ENCODE measurements around the gene AEBP1.

The AEBP1 gene

GRCh38 chr7:44116087-44116788 is 12.1 kb downstream of the AEBP1 start:
- Histone ChIP-seq H3K36me3 (ENCODE audit: insufficient read depth, low read length) (peaks cover 95% of the 10 kb centered on the region), H3K27me3 (ENCODE audit: insufficient read depth, low read length, poor library complexity) (no peaks in the 10 kb centered on the region), H3K27ac (ENCODE audit: low read length) (no peak overlapping the region), H3K4me1 (ENCODE audit: insufficient read depth, low read length) (peaks cover 24% of the 10 kb centered on the region), H2AFZ (ENCODE audit: low read depth, low read length) (no peak overlapping the region), H3K4me2 (ENCODE audit: insufficient read depth, low read length) (no peak overlapping the region), H3K9me3 (ENCODE audit: insufficient read depth, low read length, severe bottlenecking) (no peaks in the 10 kb centered on the region), H3K4me3 (ENCODE audit: low read depth in 1 of 2, low read length in 2 of 2) (no peak overlapping the region), H3K79me2 (ENCODE audit: insufficient read depth, low read length) (peaks cover 51% of the 10 kb centered on the region), H4K20me1 (ENCODE audit: insufficient read depth, low read length) (peaks cover 76% of the 10 kb centered on the region), H3K9ac (ENCODE audit: low read depth, low read length) (no peak overlapping the region)
- ATAC-seq (ENCODE audit: insufficient read depth, low read depth) (peak; percentile 3; the same call in 2 of the 3 replicates), DNase-seq (peak; percentile 21)
- no peak for TF ChIP-seq CTCF (IDR thresholded peaks at IDR 0.05; ENCODE audit: borderline replicate concordance, extremely low read depth, low read length, poor library complexity, severe bottlenecking)
- no peak for TF ChIP-seq EZH2 (IDR thresholded peaks at IDR 0.05; ENCODE audit: borderline replicate concordance, low read depth, low read length, severe bottlenecking)

GRCh38 chr7:44116789-44117666 is 12.9 kb downstream of the AEBP1 start:
- peaks cover 71% of the 10 kb centered on the region for H4K20me1 ChIP-seq (ENCODE audit: insufficient read depth, low read length)
- peaks cover 54% of the 10 kb centered on the region for H3K79me2 ChIP-seq (ENCODE audit: insufficient read depth, low read length)
- ATAC-seq (ENCODE audit: insufficient read depth, low read depth) (no peak), DNase-seq (peak; percentile 10)
- H3K9me3 ChIP-seq (ENCODE audit: insufficient read depth, low read length, severe bottlenecking) = no peaks in the 10 kb centered on the region
- H3K9ac ChIP-seq (ENCODE audit: low read depth, low read length) = no peak overlapping the region
- H3K27me3 ChIP-seq (ENCODE audit: insufficient read depth, low read length, poor library complexity) = no peaks in the 10 kb centered on the region
- no peak overlapping the region for H3K4me3 ChIP-seq (ENCODE audit: low read depth in 1 of 2, low read length in 2 of 2)
- peaks cover 95% of the 10 kb centered on the region for H3K36me3 ChIP-seq (ENCODE audit: insufficient read depth, low read length)
- TF ChIP-seq EZH2 (IDR thresholded peaks at IDR 0.05; ENCODE audit: borderline replicate concordance, low read depth, low read length, severe bottlenecking) (no peak), CTCF (IDR thresholded peaks at IDR 0.05; ENCODE audit: borderline replicate concordance, extremely low read depth, low read length, poor library complexity, severe bottlenecking) (no peak)
- H3K4me2 ChIP-seq (ENCODE audit: insufficient read depth, low read length) = no peak overlapping the region
- H3K27ac ChIP-seq (ENCODE audit: low read length) = no peak overlapping the region
- no peak overlapping the region for H2AFZ ChIP-seq (ENCODE audit: low read depth, low read length)
- H3K4me1 ChIP-seq (ENCODE audit: insufficient read depth, low read length) = peaks cover 32% of the 10 kb centered on the region

GRCh38 chr7:44117801-44118429 is 13.8 kb downstream of the AEBP1 start:
- Histone ChIP-seq H3K9ac (ENCODE audit: low read depth, low read length) (no peak overlapping the region), H3K27me3 (ENCODE audit: insufficient read depth, low read length, poor library complexity) (no peaks in the 10 kb centered on the region), H2AFZ (ENCODE audit: low read depth, low read length) (no peak overlapping the region), H3K4me2 (ENCODE audit: insufficient read depth, low read length) (no peak overlapping the region), H3K4me3 (ENCODE audit: low read depth in 1 of 2, low read length in 2 of 2) (no peak overlapping the region), H3K9me3 (ENCODE audit: insufficient read depth, low read length, severe bottlenecking) (no peaks in the 10 kb centered on the region), H3K36me3 (ENCODE audit: insufficient read depth, low read length) (peaks cover 87% of the 10 kb centered on the region), H3K27ac (ENCODE audit: low read length) (no peak overlapping the region), H3K79me2 (ENCODE audit: insufficient read depth, low read length) (peaks cover 56% of the 10 kb centered on the region), H3K4me1 (ENCODE audit: insufficient read depth, low read length) (peaks cover 40% of the 10 kb centered on the region), H4K20me1 (ENCODE audit: insufficient read depth, low read length) (peaks cover 62% of the 10 kb centered on the region)
- no peak for TF ChIP-seq EZH2 (IDR thresholded peaks at IDR 0.05; ENCODE audit: borderline replicate concordance, low read depth, low read length, severe bottlenecking)
- no peak for TF ChIP-seq CTCF (IDR thresholded peaks at IDR 0.05; ENCODE audit: borderline replicate concordance, extremely low read depth, low read length, poor library complexity, severe bottlenecking)
- DNase-seq = no peak
- ATAC-seq (ENCODE audit: insufficient read depth, low read depth) = no peak

All from DND-41 (cell line).